22Rv1 (cell line): ENCODE results near the gene ZNF613.

Experiments used
- ZFX ChIP-seq: fragments of 450-650 bp; IDR thresholded peaks from 2 replicates; pipeline ENCODE4 v1.6.1; 2017; ENCODE audit warnings: antibody characterized with exemption, borderline replicate concordance
- TF ChIP-seq, protein P1 (sequence below): fragments of 450-650 bp; IDR thresholded peaks from 2 replicates; pipeline ENCODE4 v1.5.1; 2017; ENCODE audit warnings: mild to moderate bottlenecking

DNA sequence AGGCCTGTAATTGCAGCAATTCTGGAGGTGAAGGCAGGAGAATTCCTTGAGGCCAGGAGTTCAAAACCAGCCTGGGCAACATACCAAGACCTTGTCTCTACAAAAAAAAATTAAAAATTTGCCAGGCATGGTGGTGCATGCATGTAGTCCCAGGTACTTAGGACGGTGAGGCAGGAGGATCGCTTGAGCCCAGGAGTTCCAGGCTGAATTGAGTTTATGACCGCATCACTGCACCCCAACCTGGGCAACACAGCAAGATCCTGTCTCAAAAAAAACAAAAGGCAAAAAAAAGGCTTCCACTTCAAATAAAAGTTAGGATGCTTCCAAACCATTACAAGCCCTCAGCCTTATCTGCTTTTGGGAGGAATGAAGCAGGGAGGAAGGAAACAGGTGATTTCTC, 44.8 kb upstream of the ZNF613 start:
- TF ChIP-seq, protein P1, sequence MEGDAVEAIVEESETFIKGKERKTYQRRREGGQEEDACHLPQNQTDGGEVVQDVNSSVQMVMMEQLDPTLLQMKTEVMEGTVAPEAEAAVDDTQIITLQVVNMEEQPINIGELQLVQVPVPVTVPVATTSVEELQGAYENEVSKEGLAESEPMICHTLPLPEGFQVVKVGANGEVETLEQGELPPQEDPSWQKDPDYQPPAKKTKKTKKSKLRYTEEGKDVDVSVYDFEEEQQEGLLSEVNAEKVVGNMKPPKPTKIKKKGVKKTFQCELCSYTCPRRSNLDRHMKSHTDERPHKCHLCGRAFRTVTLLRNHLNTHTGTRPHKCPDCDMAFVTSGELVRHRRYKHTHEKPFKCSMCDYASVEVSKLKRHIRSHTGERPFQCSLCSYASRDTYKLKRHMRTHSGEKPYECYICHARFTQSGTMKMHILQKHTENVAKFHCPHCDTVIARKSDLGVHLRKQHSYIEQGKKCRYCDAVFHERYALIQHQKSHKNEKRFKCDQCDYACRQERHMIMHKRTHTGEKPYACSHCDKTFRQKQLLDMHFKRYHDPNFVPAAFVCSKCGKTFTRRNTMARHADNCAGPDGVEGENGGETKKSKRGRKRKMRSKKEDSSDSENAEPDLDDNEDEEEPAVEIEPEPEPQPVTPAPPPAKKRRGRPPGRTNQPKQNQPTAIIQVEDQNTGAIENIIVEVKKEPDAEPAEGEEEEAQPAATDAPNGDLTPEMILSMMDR, result no peak
- no peak for TF ChIP-seq ZFX
